H9 (cell line): ENCODE results near the gene ZMYND12. TPM values are rescaled to one million over a fixed set of nuclear protein-coding genes. Genes with fewer than 3 reads are reported as not detected.

Experiments used
- DNase-seq: peaks from one replicate; pipeline ENCODE4 v3.0.0-alpha.2; 2017
- H2AFZ ChIP-seq: one replicate; pipeline ENCODE4 v1.6.1; 2013; ENCODE audit warnings: mild to moderate bottlenecking, low read length, control low read depth, moderate library complexity
- H2AK5ac ChIP-seq: 2 replicates; pipeline ENCODE4 v1.6.1; 2013; ENCODE audit warnings: low read length, control low read depth, mixed read lengths; ENCODE audit not compliant: insufficient read length
- H2BK120ac ChIP-seq: one replicate; pipeline ENCODE4 v1.6.1; 2013; ENCODE audit warnings: low read depth, mild to moderate bottlenecking, low read length, control low read depth, inconsistent platforms; ENCODE audit not compliant: poor library complexity, severe bottlenecking
- H2BK12ac ChIP-seq: 2 replicates; pipeline ENCODE4 v1.6.1; 2013; ENCODE audit warnings: low read length, control low read depth, mixed read lengths, low read depth; ENCODE audit not compliant: insufficient read length
- H2BK15ac ChIP-seq: 2 replicates; pipeline ENCODE4 v1.6.1; 2013; ENCODE audit warnings: low read depth, low read length, control low read depth
- H2BK20ac ChIP-seq: one replicate; pipeline ENCODE4 v1.6.1; 2013; ENCODE audit warnings: low read depth, mild to moderate bottlenecking, low read length, control low read depth, inconsistent platforms; ENCODE audit not compliant: poor library complexity, severe bottlenecking
- H2BK5ac ChIP-seq: 2 replicates; pipeline ENCODE4 v1.6.1; 2013; ENCODE audit warnings: low read length, control low read depth, mixed read lengths; ENCODE audit not compliant: insufficient read length
- H3K14ac ChIP-seq: 2 replicates; pipeline ENCODE4 v1.6.1; 2013; ENCODE audit warnings: low read length, control low read depth; ENCODE audit not compliant: insufficient read depth
- H3K18ac ChIP-seq: 2 replicates; pipeline ENCODE4 v1.6.1; 2013; ENCODE audit warnings: low read depth, mild to moderate bottlenecking, mixed read lengths, low read length, control low read depth; ENCODE audit not compliant: insufficient read length
- H3K23ac ChIP-seq: 2 replicates; pipeline ENCODE4 v1.6.1; 2013; ENCODE audit warnings: low read length, control low read depth, mixed read lengths, low read depth; ENCODE audit not compliant: insufficient read length
- H3K23me2 ChIP-seq: 2 replicates; pipeline ENCODE4 v1.6.1; 2013; ENCODE audit warnings: low read depth, mild to moderate bottlenecking, mixed read lengths, low read length, control low read depth; ENCODE audit not compliant: insufficient read length, poor library complexity, severe bottlenecking
- H3K27ac ChIP-seq: 2 replicates; pipeline ENCODE4 v1.5.1; 2013; ENCODE audit warnings: low read length, control low read depth, mixed read lengths, low read depth; ENCODE audit not compliant: insufficient read length
- H3K27me3 ChIP-seq: 2 replicates; pipeline ENCODE4 v1.6.1; 2013; ENCODE audit warnings: low read length, control low read depth, inconsistent platforms; ENCODE audit not compliant: insufficient read depth
- H3K4ac ChIP-seq: 2 replicates; pipeline ENCODE4 v1.6.1; 2013; ENCODE audit warnings: low read depth, mild to moderate bottlenecking, control low read depth, inconsistent platforms, low read length, moderate library complexity
- H3K4me1 ChIP-seq: 2 replicates; pipeline ENCODE4 v1.6.1; 2013; ENCODE audit warnings: low read length, control low read depth, inconsistent platforms; ENCODE audit not compliant: insufficient read depth
- H3K4me2 ChIP-seq: 2 replicates; pipeline ENCODE4 v1.6.1; 2013; ENCODE audit warnings: low read length, control low read depth, mixed read lengths; ENCODE audit not compliant: insufficient read length, insufficient read depth
- H3K56ac ChIP-seq: 2 replicates; pipeline ENCODE4 v1.6.1; 2013; ENCODE audit warnings: low read depth, mild to moderate bottlenecking, mixed read lengths, low read length, control low read depth; ENCODE audit not compliant: insufficient read length
- H3K79me1 ChIP-seq: 2 replicates; pipeline ENCODE4 v1.6.1; 2013; ENCODE audit warnings: low read depth, mild to moderate bottlenecking, moderate library complexity, low read length, control low read depth, inconsistent platforms; ENCODE audit not compliant: insufficient read depth, poor library complexity, severe bottlenecking
- H3K79me2 ChIP-seq: 2 replicates; pipeline ENCODE4 v1.6.1; 2013; ENCODE audit warnings: low read length, control low read depth, inconsistent platforms; ENCODE audit not compliant: insufficient read depth
- H3K9ac ChIP-seq: 2 replicates; pipeline ENCODE4 v1.6.1; 2013; ENCODE audit warnings: low read length, control low read depth, mixed read lengths; ENCODE audit not compliant: insufficient read length; ENCODE audit errors: extremely low read depth
- H3K9me3 ChIP-seq: one replicate; pipeline ENCODE4 v1.6.1; 2013; ENCODE audit warnings: low read depth, low read length, inconsistent platforms; ENCODE audit not compliant: control insufficient read depth
- H3T11ph ChIP-seq: one replicate; pipeline ENCODE4 v1.6.1; 2013; ENCODE audit warnings: mild to moderate bottlenecking, low read length, control low read depth, inconsistent platforms
- H4K20me1 ChIP-seq: one replicate; pipeline ENCODE4 v1.6.1; 2013; ENCODE audit not compliant: control insufficient read depth, insufficient read length, insufficient read depth
- H4K5ac ChIP-seq: 2 replicates; pipeline ENCODE4 v1.6.1; 2013; ENCODE audit warnings: low read depth, mild to moderate bottlenecking, mixed read lengths, low read length, control low read depth; ENCODE audit not compliant: insufficient read length
- H4K8ac ChIP-seq: replicated peaks from 2 replicates; pipeline ENCODE4 v1.6.1; 2013; ENCODE audit warnings: low read length, control low read depth, mixed read lengths, low read depth; ENCODE audit not compliant: insufficient read length
- H4K91ac ChIP-seq: 2 replicates; pipeline ENCODE4 v1.6.1; 2013; ENCODE audit warnings: low read depth, mild to moderate bottlenecking, moderate library complexity, mixed read lengths, low read length, control low read depth; ENCODE audit not compliant: insufficient read length
- H3K27ac Mint-ChIP-seq, 3 experiments: 2 replicates in 2 of 3; 3 replicates in 1 of 3; pipeline ENCODE4 v1.8.0; 2020 to 2021; ENCODE audit warnings: mixed read lengths in 3 of 3, mild to moderate bottlenecking in 1 of 3, moderate library complexity in 1 of 3
- H3K27me3 Mint-ChIP-seq: 2 replicates; pipeline ENCODE4 v1.8.0; 2021; ENCODE audit warnings: low read depth, mild to moderate bottlenecking, moderate library complexity, mixed read lengths
- H3K36me3 Mint-ChIP-seq, 3 experiments: 2 replicates in 2 of 3; 3 replicates in 1 of 3; pipeline ENCODE4 v1.8.0; 2020 to 2021; ENCODE audit warnings: low read depth in 3 of 3, mixed read lengths in 3 of 3; ENCODE audit not compliant: insufficient read depth in 1 of 3
- H3K4me1 Mint-ChIP-seq, 2 experiments: 2 replicates each; pipeline ENCODE4 v1.8.0; 2020; ENCODE audit warnings: mixed read lengths in 2 of 2
- H3K4me3 Mint-ChIP-seq, 2 experiments: 2 replicates in 1 of 2; 3 replicates in 1 of 2; pipeline ENCODE4 v1.8.0; 2020 to 2021; ENCODE audit warnings: mild to moderate bottlenecking in 2 of 2, mixed read lengths in 2 of 2, moderate library complexity in 1 of 2
- H3K9me3 Mint-ChIP-seq, 2 experiments: 2 replicates in 1 of 2; 3 replicates in 1 of 2; pipeline ENCODE4 v1.8.0; 2020; ENCODE audit warnings: mild to moderate bottlenecking in 2 of 2, mixed read lengths in 2 of 2, moderate library complexity in 1 of 2
- CTCF ChIP-seq: fragments of 200-600 bp; sonication (generic); conservative IDR thresholded peaks from 3 replicates; pipeline ENCODE4 v1.8.0; 2021; ENCODE audit warnings: antibody characterized with exemption, mild to moderate bottlenecking
- WGBS: extraction: QIAGEN DNeasy Blood & Tissue Kit; methylation state at CpG from one replicate; pipeline ENCODE4 v1.1.7; 2013; ENCODE audit warnings: missing lambda C conversion rate, low lambda C conversion rate, mixed read lengths; ENCODE audit not compliant: insufficient read length; ENCODE audit errors: extremely low coverage; 5-methylcytosine and 5-hydroxymethylcytosine counted together
- total RNA-seq: library from RNA; stranded (reverse); gene quantifications from 2 replicates; pipeline ENCODE4 v1.2.1, GENCODE V29; 2021

Gene ZMYND12
- total RNA-seq, 1 experiment from 2014 or later = 0.42 TPM

DNA sequence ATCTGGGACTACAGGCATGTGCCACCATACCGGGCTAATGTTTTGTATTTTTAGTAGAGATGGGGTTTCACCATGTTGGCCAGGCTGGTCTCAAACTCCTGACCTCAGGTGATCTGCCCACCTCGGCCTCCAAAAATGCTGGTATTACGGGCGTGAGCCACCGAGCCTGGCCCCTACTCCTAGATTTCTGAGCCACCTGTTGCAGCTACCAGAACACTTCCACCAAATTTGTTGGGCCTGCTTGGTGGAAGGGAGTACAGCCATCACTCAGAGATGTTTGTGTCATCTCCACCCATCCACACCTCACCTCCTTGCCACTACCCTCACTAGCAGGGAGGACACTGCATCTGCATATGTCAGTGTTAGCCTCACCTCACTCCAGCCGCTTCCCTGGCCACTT is 69.8 kb downstream of the ZMYND12 start:
- H3K4me2 ChIP-seq = no peak overlapping the region
- no peak overlapping the region for H2BK20ac ChIP-seq
- H2BK12ac ChIP-seq = no peak overlapping the region
- no peak overlapping the region for H3K4ac ChIP-seq
- no peak overlapping the region for H3K14ac ChIP-seq
- H4K5ac ChIP-seq = no peak overlapping the region
- peaks cover 8% of the 10 kb centered on the region in 2 experiments for H3K4me1 Mint-ChIP-seq
- H3K18ac ChIP-seq = no peak overlapping the region
- no peak overlapping the region for H4K8ac ChIP-seq
- no peaks in the 10 kb centered on the region for H3K23me2 ChIP-seq
- H2BK5ac ChIP-seq = no peak overlapping the region
- no peak overlapping the region for H4K91ac ChIP-seq
- peaks cover 20% of the 10 kb centered on the region for H3K27me3 Mint-ChIP-seq
- 0 out of 7 replicates have a peak overlapping the region, but pooled peaks of 1 of the 3 experiments have one; percentile 57 for H3K27ac Mint-ChIP-seq
- no peaks in the 10 kb centered on the region for H3K9me3 Mint-ChIP-seq
- H3K27ac ChIP-seq = no peak overlapping the region
- H3K9ac ChIP-seq = no peak overlapping the region
- H2BK15ac ChIP-seq = no peak overlapping the region
- H3K4me1 ChIP-seq = no peaks in the 10 kb centered on the region
- H4K20me1 ChIP-seq = no peaks in the 10 kb centered on the region
- H2AK5ac ChIP-seq = no peak overlapping the region
- H3K27me3 ChIP-seq = peaks cover 2% of the 10 kb centered on the region; the same call in 1 of the 2 replicates
- DNase-seq = no peak
- H3K23ac ChIP-seq = no peak overlapping the region
- H3K79me1 ChIP-seq = no peaks in the 10 kb centered on the region
- H3K36me3 Mint-ChIP-seq = no peaks in the 10 kb centered on the region
- H2AFZ ChIP-seq = no peak overlapping the region
- H3K79me2 ChIP-seq = no peaks in the 10 kb centered on the region
- no peaks in the 10 kb centered on the region for H3K9me3 ChIP-seq
- no peak overlapping the region for H2BK120ac ChIP-seq
- no CpG with 5 or more reads among the region's 6 CpGs for WGBS
- no peak overlapping the region for H3T11ph ChIP-seq
- no peak overlapping the region for H3K56ac ChIP-seq
- H3K4me3 Mint-ChIP-seq = no peak overlapping the region
- TF ChIP-seq CTCF = no peak
